GM13976 (cell line): ENCODE measurements around the gene FBLN5.

Source experiments
- DNase-seq: peaks from one replicate; pipeline ENCODE4 v3.0.0; 2012; ENCODE audit warnings: low spot score
- in situ Hi-C: fragments of 300-500 bp; cut with MboI; formaldehyde crosslinking; loops from one replicate; pipeline ENCODE4 v1.12.0; 2022; ENCODE audit warnings: low sequenced_read_pairs, mixed read lengths, inconsistent platforms; ENCODE audit not compliant: unreplicated experiment
- TF ChIP-seq, protein P1 (sequence below): IDR thresholded peaks from 2 replicates; pipeline ENCODE4 v1.5.1; 2012; ENCODE audit warnings: borderline replicate concordance, mild to moderate bottlenecking; ENCODE audit not compliant: insufficient read depth; ENCODE audit errors: extremely low read depth, missing control alignments, control extremely low read depth

FBLN5 gene

DNA sequence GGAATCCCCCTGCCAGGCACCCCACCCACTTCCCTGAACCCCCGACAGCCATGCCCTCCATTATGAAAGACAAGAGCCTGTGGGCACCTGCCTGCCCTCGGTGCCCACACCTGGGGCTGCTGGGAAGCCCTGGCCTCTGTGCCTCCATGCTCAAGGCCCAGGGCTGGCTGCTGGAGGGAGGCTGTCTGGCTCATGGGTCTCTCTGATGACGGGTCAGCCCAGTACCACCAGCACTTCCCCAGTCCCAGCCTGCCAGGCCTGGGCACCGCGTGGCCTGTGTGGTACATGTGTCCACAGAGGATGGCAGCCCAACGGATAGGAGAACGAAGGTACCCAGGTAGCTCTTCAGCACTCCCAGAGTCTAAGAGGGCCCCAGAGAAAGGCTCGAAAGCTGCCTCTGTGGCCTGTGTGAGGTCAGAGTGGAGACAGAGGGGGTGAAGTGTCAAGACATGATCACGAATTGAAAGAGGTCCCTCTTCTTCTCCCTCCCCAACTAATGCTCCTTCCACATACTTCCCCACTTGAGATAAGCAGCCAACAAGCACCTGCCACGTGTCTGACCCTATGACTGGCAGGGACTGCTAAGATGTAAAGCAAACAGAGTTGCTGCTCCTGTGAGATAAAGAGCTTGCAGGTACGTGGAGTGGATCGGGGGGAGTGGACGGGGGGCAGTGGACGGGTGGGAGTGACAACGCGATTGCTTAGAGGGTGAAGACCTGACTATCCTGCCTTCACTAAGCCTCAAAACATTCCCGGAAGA, 21.2 kb downstream of the FBLN5 start:
- no peak for DNase-seq
- TF ChIP-seq, protein P1, sequence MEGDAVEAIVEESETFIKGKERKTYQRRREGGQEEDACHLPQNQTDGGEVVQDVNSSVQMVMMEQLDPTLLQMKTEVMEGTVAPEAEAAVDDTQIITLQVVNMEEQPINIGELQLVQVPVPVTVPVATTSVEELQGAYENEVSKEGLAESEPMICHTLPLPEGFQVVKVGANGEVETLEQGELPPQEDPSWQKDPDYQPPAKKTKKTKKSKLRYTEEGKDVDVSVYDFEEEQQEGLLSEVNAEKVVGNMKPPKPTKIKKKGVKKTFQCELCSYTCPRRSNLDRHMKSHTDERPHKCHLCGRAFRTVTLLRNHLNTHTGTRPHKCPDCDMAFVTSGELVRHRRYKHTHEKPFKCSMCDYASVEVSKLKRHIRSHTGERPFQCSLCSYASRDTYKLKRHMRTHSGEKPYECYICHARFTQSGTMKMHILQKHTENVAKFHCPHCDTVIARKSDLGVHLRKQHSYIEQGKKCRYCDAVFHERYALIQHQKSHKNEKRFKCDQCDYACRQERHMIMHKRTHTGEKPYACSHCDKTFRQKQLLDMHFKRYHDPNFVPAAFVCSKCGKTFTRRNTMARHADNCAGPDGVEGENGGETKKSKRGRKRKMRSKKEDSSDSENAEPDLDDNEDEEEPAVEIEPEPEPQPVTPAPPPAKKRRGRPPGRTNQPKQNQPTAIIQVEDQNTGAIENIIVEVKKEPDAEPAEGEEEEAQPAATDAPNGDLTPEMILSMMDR: no peak
- in situ Hi-C loops: no loop called here

DNA sequence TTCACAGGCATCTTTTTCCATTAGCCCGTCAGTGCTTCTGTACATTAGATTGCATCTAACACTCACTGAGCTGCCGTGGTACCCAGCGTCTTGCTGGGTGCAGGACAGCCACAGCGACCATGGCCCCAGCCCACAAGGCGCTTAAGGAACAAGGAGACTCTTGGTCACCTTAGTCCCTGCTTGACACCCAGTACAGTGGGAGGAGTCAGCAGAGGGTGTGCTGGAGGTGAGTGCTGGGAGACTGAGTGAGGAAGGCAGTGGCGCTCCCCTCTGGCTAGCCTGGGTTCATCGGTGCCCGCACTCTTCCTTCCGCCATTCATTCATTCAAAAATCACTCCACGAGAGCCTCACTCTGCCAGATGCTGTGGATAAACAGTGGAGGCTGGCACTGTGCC, 21.8 kb downstream of the FBLN5 start:
- TF ChIP-seq, protein P1: no peak
- in situ Hi-C loops: no loop called here
- DNase-seq: no peak

DNA sequence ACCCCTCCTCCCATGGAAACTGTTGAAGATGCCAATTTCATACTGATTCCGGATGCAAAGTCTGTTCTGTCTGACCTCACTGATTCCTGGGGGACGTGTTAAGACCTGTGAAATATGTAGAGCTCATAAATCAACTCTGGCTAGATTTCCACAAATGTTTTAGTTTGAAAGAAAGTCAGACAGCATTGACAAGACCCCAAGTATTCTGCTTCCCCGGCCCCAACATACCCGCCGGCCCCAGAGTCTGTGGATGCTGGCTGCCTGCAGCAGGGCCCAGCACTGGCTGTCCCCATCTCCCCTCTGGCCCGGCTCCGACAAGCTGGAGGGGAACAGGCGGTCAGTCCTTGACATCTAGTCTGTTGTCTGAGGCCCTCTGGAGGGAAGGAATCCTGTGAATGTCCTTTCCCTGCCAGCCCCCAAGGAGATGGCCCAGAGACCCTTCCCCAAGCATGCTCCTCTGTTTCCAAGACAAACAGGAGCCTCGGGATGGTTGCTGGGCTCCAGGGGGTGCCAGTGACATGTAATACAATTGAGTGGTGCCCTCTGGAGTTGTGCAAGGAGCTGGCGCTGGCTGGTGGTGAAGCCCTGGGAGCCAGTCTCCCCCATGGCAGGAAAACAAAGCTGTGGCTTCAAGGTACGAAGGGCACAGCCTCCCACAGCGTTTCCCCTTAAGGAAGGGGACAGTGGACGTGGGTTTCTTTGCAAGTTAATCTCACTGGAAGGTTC, 22.3 kb downstream of the FBLN5 start:
- TF ChIP-seq, protein P1: no peak
- in situ Hi-C loops: no loop called here
- DNase-seq: no peak

DNA sequence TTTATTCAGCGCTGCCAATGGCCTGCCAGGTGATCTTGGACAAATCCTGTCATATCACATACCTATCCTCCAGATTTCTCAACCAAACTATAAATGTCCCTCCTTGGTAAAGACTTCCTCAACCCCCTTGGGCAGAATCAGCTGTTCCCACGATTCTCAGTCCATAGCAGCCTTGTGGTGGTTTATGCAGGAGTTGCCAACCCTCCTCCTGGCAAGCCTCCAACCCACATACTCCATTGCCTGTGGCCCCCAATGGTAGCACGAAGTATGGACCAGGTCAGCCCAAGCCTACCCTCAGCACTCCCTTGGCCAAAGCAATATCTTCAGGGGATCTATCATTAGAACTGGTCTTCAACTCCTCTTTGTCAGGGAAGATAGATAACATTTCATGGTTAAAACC, 27.0 kb downstream of the FBLN5 start:
- TF ChIP-seq, protein P1: no peak
- in situ Hi-C loops: no loop called here
- no peak for DNase-seq

DNA sequence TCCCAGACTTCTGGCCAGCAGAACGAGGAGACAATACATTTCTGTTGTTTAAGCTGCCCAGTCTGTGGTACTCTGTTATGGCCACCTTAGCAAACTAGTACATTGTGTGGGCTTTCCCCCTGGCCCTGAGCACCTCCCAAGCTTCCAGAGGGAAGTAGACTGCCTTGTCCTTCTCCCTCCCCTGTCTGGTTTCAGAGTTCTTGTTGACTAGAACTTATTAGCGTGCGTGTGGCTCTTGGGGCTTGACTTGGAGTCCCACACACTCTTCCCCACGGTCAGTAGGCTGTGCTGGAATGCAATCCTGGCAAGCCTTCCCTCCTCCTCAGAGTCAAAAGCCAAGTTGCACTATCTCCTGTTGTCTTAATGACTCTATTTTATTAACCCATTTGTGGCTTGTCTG, 27.7 kb downstream of the FBLN5 start:
- in situ Hi-C loops: no loop called here
- no peak for DNase-seq
- TF ChIP-seq, protein P1: no peak

DNA sequence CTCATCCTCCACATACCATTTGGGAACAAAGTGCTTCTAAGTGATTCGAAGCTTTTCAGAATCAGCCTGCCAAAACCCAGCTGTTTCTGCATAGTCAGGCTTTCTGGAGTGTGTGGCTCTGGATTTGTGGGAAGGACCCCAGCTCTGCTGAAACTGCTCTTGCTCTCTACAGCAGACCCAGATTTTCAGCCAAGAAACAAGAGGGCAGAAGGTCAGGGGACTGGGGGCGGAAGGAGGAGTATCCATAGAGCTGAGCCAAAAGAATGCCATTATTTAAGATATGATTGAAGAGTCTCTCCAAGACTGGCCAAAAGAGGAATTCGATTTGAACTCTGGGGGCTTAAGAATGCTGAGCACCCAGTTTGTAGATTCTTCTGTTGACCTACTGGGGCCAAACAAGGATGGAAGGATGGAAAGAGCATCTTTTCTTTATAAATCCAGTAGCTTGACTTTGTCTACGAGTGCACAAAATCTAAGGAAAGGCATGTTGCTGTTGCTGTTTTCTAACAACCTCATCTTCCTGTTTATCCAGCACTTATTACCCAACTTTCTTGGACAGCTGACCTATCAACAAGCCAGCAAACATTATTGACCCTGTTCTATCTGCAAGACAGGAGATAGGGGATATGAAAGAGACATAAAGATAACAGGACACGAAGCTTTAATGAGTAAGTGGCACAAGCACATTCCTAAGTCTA, 29.2 kb downstream of the FBLN5 start:
- no peak for DNase-seq
- TF ChIP-seq, protein P1: no peak
- in situ Hi-C loops: no loop called here
